ENCODE results near the gene CHCHD6.

GRCh38 chr3:126937973-126938372, 233.9 kb downstream of the CHCHD6 start:
- TF ChIP-seq TARDBP (IDR thresholded peaks at IDR 0.05) (no peak), FOXK2 (IDR thresholded peaks at IDR 0.05) (no peak), FOXM1 (IDR thresholded peaks at IDR 0.05; ENCODE audit: borderline replicate concordance) (no peak)

Data from HEK293T (cell line).